PC-9 (cell line): ENCODE data around the gene TRPM4.

Source experiments
- CTCF ChIP-seq: fragments of 200-600 bp; sonication (generic); conservative IDR thresholded peaks from 2 replicates; pipeline ENCODE4 v1.6.1; 2017; ENCODE audit warnings: mixed run types, antibody characterized with exemption, mild to moderate bottlenecking, moderate library complexity
- EZH2 ChIP-seq: fragments of 200-600 bp; sonication (generic); IDR thresholded peaks from 2 replicates; pipeline ENCODE4 v1.8.0; 2017; ENCODE audit warnings: antibody characterized with exemption, low read depth

GRCh38 chr19:49201042-49201441 lies 43.5 kb downstream of the TRPM4 start:
- TF ChIP-seq CTCF: no peak
- TF ChIP-seq EZH2: no peak
